HepG2 (cell line): Measurements from ENCODE around the gene LTA. TPM values are rescaled to one million over a fixed set of nuclear protein-coding genes. Genes with fewer than 3 reads are reported as not detected.
A peak's percentile ranks its signal among the peaks of the same experiment; 100 is the strongest.

ENCODE experiments used
- ATAC-seq: fragments of 200-7000 bp; cut with Tn5 transposase; 3 replicates; pipeline ENCODE4 v1.9.1; 2020; ENCODE audit warnings: mild to moderate bottlenecking, moderate library complexity
- BruUV-seq: library from RNA; stranded (reverse); fragments of 400-500 nt; replicated peaks from 2 replicates; lab custom pipeline; 2021; lab: Mats Ljungman, UMichigan
- CTCF ChIA-PET: fragments of 300-600 bp; formaldehyde crosslinking; extraction: SDS; loops from one replicate; lab custom pipeline; 2021; ENCODE audit warnings: low total read pairs, inconsistent platforms, low intra/inter-chr PET ratio; lab: Yijun Ruan, JAX
- POLR2A ChIA-PET: fragments of 350-600 bp; sonication (Branson Sonifier 250); formaldehyde crosslinking; loops from one replicate; lab custom pipeline; 2020; ENCODE audit warnings: antibody characterized with exemption, inconsistent platforms; lab: Yijun Ruan, JAX
- DNase-seq: peaks from one replicate; pipeline ENCODE4 v3.0.0-alpha.2; 2015; ENCODE audit warnings: low spot score
- FAIRE-seq: peaks from 3 replicates; lab custom pipeline; 2011; peaks lifted over from hg19 to GRCh38; lab: Jason Lieb, UNC
- H2AFZ ChIP-seq: one replicate; pipeline ENCODE4 v1.6.1; 2011; ENCODE audit warnings: low read length, inconsistent platforms
- H3K27ac ChIP-seq: fragments of 300-600 bp; 3 replicates; pipeline ENCODE4 v1.8.0; 2011; ENCODE audit warnings: mixed run types, mild to moderate bottlenecking, mixed read lengths, low read length, inconsistent platforms; ENCODE audit not compliant: insufficient read depth; ENCODE audit errors: extremely low read length
- H3K27me3 ChIP-seq, 2 experiments: fragments of 200-600 bp in 1 of 2; 2 replicates in 1 of 2; 3 replicates in 1 of 2; pipeline versions ENCODE4 v1.6.0 to v1.8.0; 2011; ENCODE audit warnings: low read length in 2 of 2, mild to moderate bottlenecking in 2 of 2, moderate library complexity in 2 of 2, inconsistent platforms in 1 of 2; ENCODE audit not compliant: insufficient read depth in 2 of 2, control insufficient read depth in 1 of 2
- H3K36me3 ChIP-seq, 2 experiments: fragments of 200-600 bp in 1 of 2; replicated peaks in 1 of 2; 2 replicates in 1 of 2; 3 replicates in 1 of 2; pipeline versions ENCODE4 v1.5.1 to v1.8.0; 2011; ENCODE audit warnings: low read length in 2 of 2, inconsistent platforms in 1 of 2; ENCODE audit not compliant: insufficient read depth in 2 of 2, control insufficient read depth in 1 of 2
- H3K4me1 ChIP-seq: 2 replicates; pipeline ENCODE4 v1.5.1; 2012; ENCODE audit warnings: low read length, inconsistent platforms; ENCODE audit not compliant: insufficient read depth
- H3K4me2 ChIP-seq: 2 replicates; pipeline ENCODE4 v1.6.0; 2011; ENCODE audit warnings: low read depth, low read length, inconsistent platforms
- H3K4me3 ChIP-seq, 3 experiments: fragments of 200-600 bp in 1 of 3; sonication (generic), shearing (Covaris generic) in 1 of 3; replicated peaks in 1 of 3; 2 replicates each; pipeline ENCODE4 v1.5.1; 2011 to 2016; ENCODE audit warnings: low read length in 3 of 3, inconsistent platforms in 2 of 3, low read depth in 2 of 3, mild to moderate bottlenecking in 2 of 3, control low read depth in 1 of 3, mixed read lengths in 1 of 3; ENCODE audit not compliant: insufficient read depth in 1 of 3
- H3K79me2 ChIP-seq: one replicate; pipeline ENCODE4 v1.6.1; 2011; ENCODE audit warnings: low read length, inconsistent platforms; ENCODE audit not compliant: insufficient read depth
- H3K9ac ChIP-seq: 2 replicates; pipeline ENCODE4 v1.6.0; 2011; ENCODE audit warnings: mild to moderate bottlenecking, low read depth, low read length, inconsistent platforms; ENCODE audit not compliant: insufficient read depth
- H3K9me3 ChIP-seq: 2 replicates; pipeline ENCODE4 v1.5.1; 2012; ENCODE audit warnings: mild to moderate bottlenecking, low read length
- H4K20me1 ChIP-seq: 2 replicates; pipeline ENCODE4 v1.6.0; 2011; ENCODE audit warnings: inconsistent platforms, mild to moderate bottlenecking, low read length, moderate library complexity; ENCODE audit not compliant: insufficient read depth
- CBFB ChIP-seq: sonication (generic); formaldehyde crosslinking; IDR thresholded peaks from 2 replicates; pipeline ENCODE4 v1.4.0; 2020; ENCODE audit warnings: missing genetic modification reagents
- DMAP1 ChIP-seq: IDR thresholded peaks from 2 replicates; pipeline ENCODE4 v1.6.1; 2016
- FOSL2 ChIP-seq: sonication (generic); formaldehyde crosslinking; IDR thresholded peaks from 2 replicates; pipeline ENCODE4 v1.4.0; 2020; ENCODE audit warnings: missing genetic modification reagents
- GABPA ChIP-seq, 2 experiments: IDR thresholded peaks; 2 replicates each; pipeline ENCODE4 v1.6.1; 2011 to 2016; ENCODE audit warnings: low read depth in 2 of 2, low read length in 1 of 2, missing biosample characterization in 1 of 2, missing genetic modification characterization in 1 of 2
- GABPB1 ChIP-seq: IDR thresholded peaks from 2 replicates; pipeline ENCODE4 v1.6.1; 2016; ENCODE audit warnings: mild to moderate bottlenecking, missing genetic modification reagents, moderate library complexity, missing compliant biosample characterization
- JUN ChIP-seq: sonication (generic); formaldehyde crosslinking; IDR thresholded peaks from 2 replicates; pipeline ENCODE4 v1.4.0; 2020; ENCODE audit warnings: mild to moderate bottlenecking, missing genetic modification reagents
- POLR2AphosphoS2 ChIP-seq: IDR thresholded peaks from 2 replicates; pipeline ENCODE4 v1.6.1; 2011; ENCODE audit warnings: low read depth, low read length, improper control_type of control experiment
- SETDB1 ChIP-seq: sonication (generic); formaldehyde crosslinking; IDR thresholded peaks from 2 replicates; pipeline ENCODE4 v1.5.1; 2020; ENCODE audit warnings: missing genetic modification reagents, mild to moderate bottlenecking, borderline replicate concordance
- TEAD3 ChIP-seq: optimal IDR thresholded peaks from 2 replicates; pipeline ENCODE3; 2016; ENCODE audit warnings: borderline replicate concordance
- ZNF343 ChIP-seq: sonication (generic); formaldehyde crosslinking; IDR thresholded peaks from 2 replicates; pipeline ENCODE4 v1.4.0; 2020; ENCODE audit warnings: mild to moderate bottlenecking, missing genetic modification reagents
- ZNF460 ChIP-seq: sonication (generic); formaldehyde crosslinking; IDR thresholded peaks from 2 replicates; pipeline ENCODE4 v1.5.1; 2020; ENCODE audit warnings: missing genetic modification reagents, mild to moderate bottlenecking, borderline replicate concordance
- WGBS: methylation state at CpG from one replicate; pipeline ENCODE4 v1.1.6; 2017; ENCODE audit warnings: low lambda C conversion rate; 5-methylcytosine and 5-hydroxymethylcytosine counted together
- in situ Hi-C: cut with HindIII; loops from 2 replicates; pipeline ENCODE4 v1.10.0; 2017; ENCODE audit warnings: low pct_unique_long_range_greater_than_20kb; ENCODE audit not compliant: extremely low pct_ligation_motif_present
- intact Hi-C: fragments of 100-400 bp; cut with micrococcal nuclease; formaldehyde crosslinking; loops from one replicate; pipeline ENCODE4 v1.10.0; 2022; ENCODE audit not compliant: unreplicated experiment
- polyA plus RNA-seq, 8 experiments: library from polyadenylated mRNA; depleted of rRNA in 3 of 8; stranded (reverse) in 7 of 8; unstranded in 1 of 8; fragments of >200 nt; fragmentation: Illumina TruSeq in 4 of 8; extraction: Trizol in 4 of 8; gene quantifications; 2 replicates each; pipeline versions ENCODE4 v1.2.1 to v1.2.3, GENCODE V29; 2011 to 2016; ENCODE audit warnings: low read depth in 4 of 8, missing spikeins in 1 of 8, mixed read lengths in 1 of 8; ENCODE audit not compliant: insufficient read depth in 1 of 8
- total RNA-seq, 5 experiments: library from RNA; depleted of rRNA; stranded (reverse); fragments of >200 nt; fragmentation: Illumina TruSeq; extraction: Trizol; gene quantifications; 2 replicates each; pipeline ENCODE4 v1.2.3, GENCODE V29; 2016; ENCODE audit warnings: low read depth in 1 of 5
- TF ChIP-seq, protein P1 (sequence below): sonication (generic); formaldehyde crosslinking; IDR thresholded peaks from 2 replicates; pipeline ENCODE4 v1.5.1; 2020; ENCODE audit warnings: mild to moderate bottlenecking, missing genetic modification reagents, moderate library complexity
- TF ChIP-seq, protein P2 (sequence below): IDR thresholded peaks from 2 replicates; pipeline ENCODE4 v1.6.1; 2016; ENCODE audit warnings: mild to moderate bottlenecking
- TF ChIP-seq, protein P3 (sequence below): sonication (generic); formaldehyde crosslinking; conservative IDR thresholded peaks from 2 replicates; pipeline ENCODE4 v1.4.0; 2020; ENCODE audit warnings: mild to moderate bottlenecking, missing genetic modification reagents, moderate library complexity

Gene LTA
- total and polyA plus RNA-seq, 2 of the 13 experiments (the other 11 are each of a cell fraction or from before 2014, with no cell fraction given): 0.09 TPM; not detected in 1

DNA sequence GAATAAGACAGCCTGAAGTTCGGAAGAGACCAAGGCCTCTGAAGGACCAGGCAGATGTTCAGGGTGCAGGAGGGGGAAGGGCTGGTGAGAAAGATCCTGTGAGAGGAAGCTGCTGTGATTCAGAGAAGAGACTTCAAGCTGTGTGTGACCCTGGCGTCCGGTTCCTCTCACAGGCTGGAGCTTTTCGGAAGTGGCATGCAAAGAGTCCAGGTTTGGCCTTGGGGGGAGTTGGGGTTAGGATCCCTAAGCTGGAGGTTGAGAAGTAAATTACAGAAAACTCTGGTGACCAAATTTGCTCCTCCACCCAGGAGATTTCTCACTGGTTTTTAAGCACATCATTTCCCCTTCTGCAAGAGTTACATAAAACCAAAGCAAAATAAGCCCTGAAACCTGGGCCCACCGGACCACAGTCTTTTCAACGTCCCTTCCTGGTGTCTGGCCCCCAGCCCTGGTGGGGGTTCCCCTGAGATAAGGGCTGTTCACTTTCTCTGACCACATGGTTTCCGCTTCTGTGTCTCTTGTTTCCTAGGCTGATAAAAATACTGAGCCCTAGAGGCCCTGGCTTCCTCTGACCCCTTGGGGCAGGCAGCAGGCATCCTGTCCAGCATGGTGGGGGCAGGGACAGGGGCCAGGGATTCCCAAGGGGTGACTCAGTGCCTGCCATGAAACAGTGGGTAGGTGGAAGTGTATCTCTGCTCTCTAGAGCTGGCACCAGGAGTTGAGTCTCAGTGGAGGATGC lies 12.0 kb upstream of the LTA start:
- Histone ChIP-seq H3K36me3 (peaks cover 21 to 38% of the 10 kb centered on the region in 2 experiments; a peak in 4 of 5 replicates), H3K9ac (no peak overlapping the region), H3K4me1 (no peaks in the 10 kb centered on the region), H3K4me2 (no peak overlapping the region), H3K9me3 (no peaks in the 10 kb centered on the region), H3K4me3 (no peak overlapping the region), H3K27ac (no peak overlapping the region), H3K79me2 (no peaks in the 10 kb centered on the region), H3K27me3 (no peaks in the 10 kb centered on the region), H2AFZ (no peak overlapping the region), H4K20me1 (no peaks in the 10 kb centered on the region)
- POLR2A ChIA-PET: no interaction called here
- in situ Hi-C loops: no loop called here
- FAIRE-seq (no peak), ATAC-seq (peak; percentile 59; the same call in 2 of the 3 replicates), DNase-seq (no peak)
- no TSS peak for BruUV-seq
- CTCF ChIA-PET: no interaction called here
- 87% methylated on average over 7 of the region's 7 CpGs for WGBS
- intact Hi-C loops: no loop called here
- TF ChIP-seq CBFB (CRISPR knock-in tag) (no peak), DMAP1 (CRISPR knock-in tag) (no peak), SETDB1 (CRISPR knock-in tag) (no peak), GABPA (IDR thresholded peaks at IDR 0.05; ENCODE audit: low read depth, low read length) (no peak), GABPA (CRISPR knock-in tag; IDR thresholded peaks at IDR 0.05; ENCODE audit: low read depth) (peak; percentile 43), POLR2AphosphoS2 (no peak), JUN (CRISPR knock-in tag) (peak; percentile 67), ZNF343 (CRISPR knock-in tag) (no peak), FOSL2 (CRISPR knock-in tag) (peak; percentile 90), GABPB1 (no peak), ZNF460 (CRISPR knock-in tag) (no peak), TEAD3 (CRISPR knock-in tag) (peak; percentile 76)
- TF ChIP-seq, protein P1, sequence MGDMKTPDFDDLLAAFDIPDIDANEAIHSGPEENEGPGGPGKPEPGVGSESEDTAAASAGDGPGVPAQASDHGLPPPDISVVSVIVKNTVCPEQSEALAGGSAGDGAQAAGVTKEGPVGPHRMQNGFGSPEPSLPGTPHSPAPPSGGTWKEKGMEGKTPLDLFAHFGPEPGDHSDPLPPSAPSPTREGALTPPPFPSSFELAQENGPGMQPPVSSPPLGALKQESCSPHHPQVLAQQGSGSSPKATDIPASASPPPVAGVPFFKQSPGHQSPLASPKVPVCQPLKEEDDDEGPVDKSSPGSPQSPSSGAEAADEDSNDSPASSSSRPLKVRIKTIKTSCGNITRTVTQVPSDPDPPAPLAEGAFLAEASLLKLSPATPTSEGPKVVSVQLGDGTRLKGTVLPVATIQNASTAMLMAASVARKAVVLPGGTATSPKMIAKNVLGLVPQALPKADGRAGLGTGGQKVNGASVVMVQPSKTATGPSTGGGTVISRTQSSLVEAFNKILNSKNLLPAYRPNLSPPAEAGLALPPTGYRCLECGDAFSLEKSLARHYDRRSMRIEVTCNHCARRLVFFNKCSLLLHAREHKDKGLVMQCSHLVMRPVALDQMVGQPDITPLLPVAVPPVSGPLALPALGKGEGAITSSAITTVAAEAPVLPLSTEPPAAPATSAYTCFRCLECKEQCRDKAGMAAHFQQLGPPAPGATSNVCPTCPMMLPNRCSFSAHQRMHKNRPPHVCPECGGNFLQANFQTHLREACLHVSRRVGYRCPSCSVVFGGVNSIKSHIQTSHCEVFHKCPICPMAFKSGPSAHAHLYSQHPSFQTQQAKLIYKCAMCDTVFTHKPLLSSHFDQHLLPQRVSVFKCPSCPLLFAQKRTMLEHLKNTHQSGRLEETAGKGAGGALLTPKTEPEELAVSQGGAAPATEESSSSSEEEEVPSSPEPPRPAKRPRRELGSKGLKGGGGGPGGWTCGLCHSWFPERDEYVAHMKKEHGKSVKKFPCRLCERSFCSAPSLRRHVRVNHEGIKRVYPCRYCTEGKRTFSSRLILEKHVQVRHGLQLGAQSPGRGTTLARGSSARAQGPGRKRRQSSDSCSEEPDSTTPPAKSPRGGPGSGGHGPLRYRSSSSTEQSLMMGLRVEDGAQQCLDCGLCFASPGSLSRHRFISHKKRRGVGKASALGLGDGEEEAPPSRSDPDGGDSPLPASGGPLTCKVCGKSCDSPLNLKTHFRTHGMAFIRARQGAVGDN: peak; percentile 37
- TF ChIP-seq, protein P2, sequence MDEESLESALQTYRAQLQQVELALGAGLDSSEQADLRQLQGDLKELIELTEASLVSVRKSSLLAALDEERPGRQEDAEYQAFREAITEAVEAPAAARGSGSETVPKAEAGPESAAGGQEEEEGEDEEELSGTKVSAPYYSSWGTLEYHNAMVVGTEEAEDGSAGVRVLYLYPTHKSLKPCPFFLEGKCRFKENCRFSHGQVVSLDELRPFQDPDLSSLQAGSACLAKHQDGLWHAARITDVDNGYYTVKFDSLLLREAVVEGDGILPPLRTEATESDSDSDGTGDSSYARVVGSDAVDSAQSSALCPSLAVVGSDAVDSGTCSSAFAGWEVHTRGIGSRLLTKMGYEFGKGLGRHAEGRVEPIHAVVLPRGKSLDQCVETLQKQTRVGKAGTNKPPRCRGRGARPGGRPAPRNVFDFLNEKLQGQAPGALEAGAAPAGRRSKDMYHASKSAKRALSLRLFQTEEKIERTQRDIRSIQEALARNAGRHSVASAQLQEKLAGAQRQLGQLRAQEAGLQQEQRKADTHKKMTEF (CRISPR knock-in tag): 0 out of 2 replicates have a peak, but pooled peaks have one; percentile 31
- TF ChIP-seq, protein P3, sequence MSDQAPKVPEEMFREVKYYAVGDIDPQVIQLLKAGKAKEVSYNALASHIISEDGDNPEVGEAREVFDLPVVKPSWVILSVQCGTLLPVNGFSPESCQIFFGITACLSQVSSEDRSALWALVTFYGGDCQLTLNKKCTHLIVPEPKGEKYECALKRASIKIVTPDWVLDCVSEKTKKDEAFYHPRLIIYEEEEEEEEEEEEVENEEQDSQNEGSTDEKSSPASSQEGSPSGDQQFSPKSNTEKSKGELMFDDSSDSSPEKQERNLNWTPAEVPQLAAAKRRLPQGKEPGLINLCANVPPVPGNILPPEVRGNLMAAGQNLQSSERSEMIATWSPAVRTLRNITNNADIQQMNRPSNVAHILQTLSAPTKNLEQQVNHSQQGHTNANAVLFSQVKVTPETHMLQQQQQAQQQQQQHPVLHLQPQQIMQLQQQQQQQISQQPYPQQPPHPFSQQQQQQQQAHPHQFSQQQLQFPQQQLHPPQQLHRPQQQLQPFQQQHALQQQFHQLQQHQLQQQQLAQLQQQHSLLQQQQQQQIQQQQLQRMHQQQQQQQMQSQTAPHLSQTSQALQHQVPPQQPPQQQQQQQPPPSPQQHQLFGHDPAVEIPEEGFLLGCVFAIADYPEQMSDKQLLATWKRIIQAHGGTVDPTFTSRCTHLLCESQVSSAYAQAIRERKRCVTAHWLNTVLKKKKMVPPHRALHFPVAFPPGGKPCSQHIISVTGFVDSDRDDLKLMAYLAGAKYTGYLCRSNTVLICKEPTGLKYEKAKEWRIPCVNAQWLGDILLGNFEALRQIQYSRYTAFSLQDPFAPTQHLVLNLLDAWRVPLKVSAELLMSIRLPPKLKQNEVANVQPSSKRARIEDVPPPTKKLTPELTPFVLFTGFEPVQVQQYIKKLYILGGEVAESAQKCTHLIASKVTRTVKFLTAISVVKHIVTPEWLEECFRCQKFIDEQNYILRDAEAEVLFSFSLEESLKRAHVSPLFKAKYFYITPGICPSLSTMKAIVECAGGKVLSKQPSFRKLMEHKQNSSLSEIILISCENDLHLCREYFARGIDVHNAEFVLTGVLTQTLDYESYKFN (CRISPR knock-in tag): 0 out of 2 replicates have a peak, but pooled peaks have one; percentile 14
